M059J (cell line): Measurements from ENCODE around the gene PIK3R6. TPM values are rescaled to one million over a fixed set of nuclear protein-coding genes. Genes with fewer than 3 reads are reported as not detected.
"Not testable (repeated sequence)": the region's sequence is repeated elsewhere in the genome, so short reads cannot be mapped to it uniquely, and the experiment has no call there.

Experiments used
- DNase-seq: peaks from one replicate; pipeline ENCODE4 v3.0.0-alpha.2; 2012; ENCODE audit warnings: low read depth
- total RNA-seq: library from RNA; depleted of rRNA; stranded (reverse); fragments of >200 nt; shearing (Covaris generic); gene quantifications from 2 replicates; pipeline ENCODE4 v1.2.3, GENCODE V29; 2014

PIK3R6 gene
- total RNA-seq, 1 experiment from 2014 or later = not detected

GRCh38 chr17:8893621-8894201 lies 26.2 kb upstream of the PIK3R6 start:
- no peak for DNase-seq

GRCh38 chr17:8893059-8893458 lies 25.6 kb upstream of the PIK3R6 start:
- DNase-seq = no peak

GRCh38 chr17:8892338-8892690 lies 24.8 kb upstream of the PIK3R6 start:
- peak; percentile 18 for DNase-seq

GRCh38 chr17:8890671-8891070 lies 23.2 kb upstream of the PIK3R6 start:
- no peak for DNase-seq

- no peak for DNase-seq
Observed at GRCh38 chr17:8889458-8890210, 22.2 kb upstream of the PIK3R6 start.

- DNase-seq = no peak
Observed at GRCh38 chr17:8888704-8889302, 21.3 kb upstream of the PIK3R6 start.

GRCh38 chr17:8887834-8888703 lies 20.6 kb upstream of the PIK3R6 start:
- DNase-seq = peak; percentile 62

- no peak for DNase-seq
Observed at GRCh38 chr17:8887301-8887700, 19.8 kb upstream of the PIK3R6 start.

- no peak for DNase-seq
Observed at GRCh38 chr17:8885967-8886684, 18.7 kb upstream of the PIK3R6 start.

GRCh38 chr17:8885163-8885966 lies 17.9 kb upstream of the PIK3R6 start:
- DNase-seq = not testable (repeated sequence)

- DNase-seq = no peak
Observed at GRCh38 chr17:8884336-8884990, 17.0 kb upstream of the PIK3R6 start.

- DNase-seq = no peak
Observed at GRCh38 chr17:8883353-8883752, 15.9 kb upstream of the PIK3R6 start.

GRCh38 chr17:8881606-8882005 lies 14.1 kb upstream of the PIK3R6 start:
- no peak for DNase-seq

- no peak for DNase-seq
Observed at GRCh38 chr17:8880466-8880865, 13.0 kb upstream of the PIK3R6 start.

GRCh38 chr17:8879410-8879809 lies 11.9 kb upstream of the PIK3R6 start:
- no peak for DNase-seq

GRCh38 chr17:8877984-8878383 lies 10.5 kb upstream of the PIK3R6 start:
- no peak for DNase-seq

GRCh38 chr17:8875957-8876356 lies 8.5 kb upstream of the PIK3R6 start:
- DNase-seq = no peak

GRCh38 chr17:8875436-8875835 lies 8.0 kb upstream of the PIK3R6 start:
- no peak for DNase-seq

GRCh38 chr17:8873801-8874715 lies 6.6 kb upstream of the PIK3R6 start:
- DNase-seq = no peak
